HepG2 (cell line): ENCODE measurements around the gene IL1RAP. TPM values are rescaled to one million over a fixed set of nuclear protein-coding genes. Genes with fewer than 3 reads are reported as not detected.

Experiments
- ATF2 ChIP-seq: sonication (generic); formaldehyde crosslinking; IDR thresholded peaks from 2 replicates; pipeline ENCODE4 v1.4.0; 2020; ENCODE audit warnings: missing genetic modification reagents
- CCDC6 ChIP-seq: sonication (generic); formaldehyde crosslinking; IDR thresholded peaks from 2 replicates; pipeline ENCODE4 v1.8.1; 2022; ENCODE audit warnings: mild to moderate bottlenecking, missing genetic modification reagents, moderate library complexity
- CEBPG ChIP-seq: IDR thresholded peaks from 2 replicates; pipeline ENCODE4 v1.6.1; 2016
- DR1 ChIP-seq: sonication (generic); formaldehyde crosslinking; IDR thresholded peaks from 2 replicates; pipeline ENCODE4 v1.8.0; 2021; ENCODE audit warnings: mild to moderate bottlenecking, missing genetic modification reagents, inconsistent platforms
- EED ChIP-seq: sonication (generic); formaldehyde crosslinking; IDR thresholded peaks from 2 replicates; pipeline ENCODE4 v1.5.0; 2020; ENCODE audit warnings: mild to moderate bottlenecking, missing genetic modification reagents
- FOXC1 ChIP-seq: sonication (generic); formaldehyde crosslinking; IDR thresholded peaks from 2 replicates; pipeline ENCODE4 v1.8.0; 2022; ENCODE audit warnings: mild to moderate bottlenecking, missing genetic modification reagents, borderline replicate concordance
- HNF4G ChIP-seq, 2 experiments: sonication (generic) in 1 of 2; formaldehyde crosslinking in 1 of 2; IDR thresholded peaks; 2 replicates each; pipeline versions ENCODE4 v1.4.0 to v1.6.1; 2011 to 2020; ENCODE audit warnings: borderline replicate concordance in 2 of 2, low read depth in 2 of 2, mild to moderate bottlenecking in 2 of 2, low read length in 1 of 2, missing genetic modification reagents in 1 of 2, moderate library complexity in 1 of 2
- HOXA7 ChIP-seq: sonication (generic); formaldehyde crosslinking; IDR thresholded peaks from 2 replicates; pipeline ENCODE4 v1.8.1; 2022; ENCODE audit warnings: mild to moderate bottlenecking, missing genetic modification reagents, moderate library complexity
- KDM6A ChIP-seq: IDR thresholded peaks from 2 replicates; pipeline ENCODE4 v1.6.1; 2016; ENCODE audit warnings: low read depth
- PHB2 ChIP-seq: fragments of 450-650 bp; IDR thresholded peaks from 2 replicates; pipeline ENCODE4 v1.6.1; 2018; ENCODE audit not compliant: partially characterized antibody
- POLR2AphosphoS5 ChIP-seq: IDR thresholded peaks from 2 replicates; pipeline ENCODE4 v1.6.1; 2012; ENCODE audit warnings: low read depth, low read length
- POLR2G ChIP-seq: fragments of 200-400 bp; formaldehyde crosslinking; IDR thresholded peaks from 2 replicates; pipeline ENCODE4 v1.6.1; 2018; ENCODE audit warnings: mild to moderate bottlenecking, low read depth, low read length, moderate library complexity
- SKI ChIP-seq: fragments of 450-650 bp; IDR thresholded peaks from one replicate; pipeline ENCODE4 v1.6.1; 2018; ENCODE audit warnings: mild to moderate bottlenecking; ENCODE audit not compliant: partially characterized antibody
- SNAPC2 ChIP-seq: sonication (generic); formaldehyde crosslinking; IDR thresholded peaks from 2 replicates; pipeline ENCODE4 v1.8.1; 2022; ENCODE audit warnings: mild to moderate bottlenecking, missing genetic modification reagents
- ZFP91 ChIP-seq: sonication (generic); formaldehyde crosslinking; IDR thresholded peaks from 2 replicates; pipeline ENCODE4 v1.9.0; 2022; ENCODE audit warnings: missing genetic modification reagents, mild to moderate bottlenecking, borderline replicate concordance
- ZMYM2 ChIP-seq: sonication (generic); formaldehyde crosslinking; IDR thresholded peaks from 2 replicates; pipeline ENCODE4 v1.8.0; 2022; ENCODE audit warnings: mild to moderate bottlenecking, missing genetic modification reagents
- ZNF276 ChIP-seq: sonication (generic); formaldehyde crosslinking; IDR thresholded peaks from 2 replicates; pipeline ENCODE4 v1.4.0; 2020; ENCODE audit warnings: mild to moderate bottlenecking, low read depth, missing genetic modification reagents
- ZNF281 ChIP-seq: sonication (generic); formaldehyde crosslinking; IDR thresholded peaks from 2 replicates; pipeline ENCODE4 v1.4.0; 2020; ENCODE audit warnings: missing genetic modification reagents, borderline replicate concordance
- ZNF331 ChIP-seq: sonication (generic); formaldehyde crosslinking; IDR thresholded peaks from 2 replicates; pipeline ENCODE4 v1.4.0; 2020; ENCODE audit warnings: missing genetic modification reagents
- ZNF350 ChIP-seq: sonication (generic); formaldehyde crosslinking; IDR thresholded peaks from 2 replicates; pipeline ENCODE4 v1.4.0; 2020; ENCODE audit warnings: mild to moderate bottlenecking, low read depth, missing genetic modification reagents, borderline replicate concordance
- ZNF468 ChIP-seq: sonication (generic); formaldehyde crosslinking; IDR thresholded peaks from 2 replicates; pipeline ENCODE4 v1.8.0; 2022; ENCODE audit warnings: mild to moderate bottlenecking, moderate library complexity, missing genetic modification reagents
- ZNF703 ChIP-seq: sonication (generic); formaldehyde crosslinking; IDR thresholded peaks from 2 replicates; pipeline ENCODE4 v1.5.1; 2020; ENCODE audit warnings: missing genetic modification reagents, mild to moderate bottlenecking, moderate library complexity, borderline replicate concordance
- ZNF792 ChIP-seq: IDR thresholded peaks from 2 replicates; pipeline ENCODE4 v1.6.1; 2016
- polyA plus RNA-seq, 8 experiments: library from polyadenylated mRNA; depleted of rRNA in 3 of 8; stranded (reverse) in 7 of 8; unstranded in 1 of 8; fragments of >200 nt; fragmentation: Illumina TruSeq in 4 of 8; extraction: Trizol in 4 of 8; gene quantifications; 2 replicates each; pipeline versions ENCODE4 v1.2.1 to v1.2.3, GENCODE V29; 2011 to 2016; ENCODE audit warnings: low read depth in 4 of 8, missing spikeins in 1 of 8, mixed read lengths in 1 of 8; ENCODE audit not compliant: insufficient read depth in 1 of 8
- total RNA-seq, 5 experiments: library from RNA; depleted of rRNA; stranded (reverse); fragments of >200 nt; fragmentation: Illumina TruSeq; extraction: Trizol; gene quantifications; 2 replicates each; pipeline ENCODE4 v1.2.3, GENCODE V29; 2016; ENCODE audit warnings: low read depth in 1 of 5

Gene IL1RAP
- total and polyA plus RNA-seq, 2 of the 13 experiments (the other 11 are each of a cell fraction or from before 2014, with no cell fraction given), result 18.3 to 54.9 TPM

- peak; percentile 53; the same call in 1 of the 2 replicates for TF ChIP-seq ZNF281 (CRISPR knock-in tag)
- peak; percentile 94 for TF ChIP-seq CEBPG
- no peak for TF ChIP-seq POLR2G
- TF ChIP-seq ZNF792 (CRISPR knock-in tag), result peak; percentile 37; the same call in 1 of the 2 replicates
- no peak for TF ChIP-seq ZNF276 (CRISPR knock-in tag)
- peak; percentile 86 for TF ChIP-seq HNF4G (IDR thresholded peaks at IDR 0.05; ENCODE audit: borderline replicate concordance, low read depth, low read length)
- peak; percentile 47; the same call in 1 of the 2 replicates for TF ChIP-seq HNF4G (CRISPR knock-in tag; IDR thresholded peaks at IDR 0.05; ENCODE audit: borderline replicate concordance, low read depth)
- TF ChIP-seq SNAPC2 (CRISPR knock-in tag), result no peak
- no peak for TF ChIP-seq PHB2
- TF ChIP-seq DR1 (CRISPR knock-in tag), result no peak
- TF ChIP-seq HOXA7 (CRISPR knock-in tag), result no peak
- no peak for TF ChIP-seq CCDC6 (CRISPR knock-in tag)
- no peak for TF ChIP-seq POLR2AphosphoS5
- no peak for TF ChIP-seq ZNF350 (CRISPR knock-in tag)
- TF ChIP-seq ZFP91 (CRISPR knock-in tag), result no peak
- no peak for TF ChIP-seq ZNF703 (CRISPR knock-in tag)
- TF ChIP-seq ZNF331 (CRISPR knock-in tag), result peak; percentile 63; the same call in 1 of the 2 replicates
- TF ChIP-seq KDM6A (CRISPR knock-in tag), result peak; percentile 90; the same call in 1 of the 2 replicates
- no peak for TF ChIP-seq EED (CRISPR knock-in tag)
- TF ChIP-seq ATF2, result peak; percentile 98
- TF ChIP-seq SKI, result peak; percentile 69
- no peak for TF ChIP-seq FOXC1 (CRISPR knock-in tag)
- no peak for TF ChIP-seq ZNF468 (CRISPR knock-in tag)
- TF ChIP-seq ZMYM2 (CRISPR knock-in tag), result 0 out of 2 replicates have a peak, but pooled peaks have one; percentile 55
These were observed 34.3 kb downstream of the IL1RAP start (continued) for GRCh38 chr3:190548031-190548656.
